ENCODE measurements around the gene NR3C1.

NR3C1 gene

GRCh38 chr5:143448518-143448917 lies 45.0 kb upstream of the NR3C1 start (continued):
- no peak for TF ChIP-seq CSRNP3 (CRISPR knock-in tag; IDR thresholded peaks at IDR 0.05)
- no peak for TF ChIP-seq PATZ1 (CRISPR knock-in tag; IDR thresholded peaks at IDR 0.05; ENCODE audit: borderline replicate concordance)
- no peak for TF ChIP-seq ZNF8 (CRISPR knock-in tag; IDR thresholded peaks at IDR 0.05)

GRCh38 chr5:143447983-143448382 lies 44.5 kb upstream of the NR3C1 start:
- no peak for TF ChIP-seq CREB5 (CRISPR knock-in tag; IDR thresholded peaks at IDR 0.05; ENCODE audit: low read depth)
- TF ChIP-seq ZNF70 (CRISPR knock-in tag; IDR thresholded peaks at IDR 0.05): no peak
- TF ChIP-seq CSRNP3 (CRISPR knock-in tag; IDR thresholded peaks at IDR 0.05): no peak
- no peak for TF ChIP-seq PATZ1 (CRISPR knock-in tag; IDR thresholded peaks at IDR 0.05; ENCODE audit: borderline replicate concordance)
- TF ChIP-seq ARNTL (CRISPR knock-in tag; IDR thresholded peaks at IDR 0.05; ENCODE audit: borderline replicate concordance, low read depth): no peak
- TF ChIP-seq TSHZ2 (CRISPR knock-in tag; IDR thresholded peaks at IDR 0.05): no peak

GRCh38 chr5:143446535-143447226 lies 43.2 kb upstream of the NR3C1 start:
- ATAC-seq: no peak
- TF ChIP-seq ZNF70 (CRISPR knock-in tag; IDR thresholded peaks at IDR 0.05): no peak
- TF ChIP-seq ARNTL (CRISPR knock-in tag; IDR thresholded peaks at IDR 0.05; ENCODE audit: borderline replicate concordance, low read depth): no peak
- no peak for TF ChIP-seq ZFP30 (CRISPR knock-in tag; IDR thresholded peaks at IDR 0.05)
- TF ChIP-seq ISL1 (CRISPR knock-in tag; IDR thresholded peaks at IDR 0.05): no peak
- no peak for TF ChIP-seq TOX (CRISPR knock-in tag; IDR thresholded peaks at IDR 0.05; ENCODE audit: borderline replicate concordance)
- TF ChIP-seq ESRRG (CRISPR knock-in tag; IDR thresholded peaks at IDR 0.05): no peak
- no peak for TF ChIP-seq OSR1 (CRISPR knock-in tag; IDR thresholded peaks at IDR 0.05)
- TF ChIP-seq PPARA (CRISPR knock-in tag; IDR thresholded peaks at IDR 0.05; ENCODE audit: borderline replicate concordance): no peak
- TF ChIP-seq TCF4 (CRISPR knock-in tag; IDR thresholded peaks at IDR 0.05; ENCODE audit: borderline replicate concordance): no peak
- no peak for TF ChIP-seq POU6F1 (CRISPR knock-in tag; IDR thresholded peaks at IDR 0.05; ENCODE audit: borderline replicate concordance, low read depth)
- TF ChIP-seq TSHZ2 (CRISPR knock-in tag; IDR thresholded peaks at IDR 0.05): no peak

More at GRCh38 chr5:143447983-143448382, 44.5 kb upstream of the NR3C1 start:
- no peak for ATAC-seq

Measured in SK-N-SH treated with all-trans-retinoic acid at 6 μM for 48 hours (cell line).